WTC11 (cell line): ENCODE data around the gene MSL1.

Source experiments
- USF2 ChIP-seq: sonication (generic); formaldehyde crosslinking; IDR thresholded peaks from 2 replicates; pipeline ENCODE4 v1.8.1; 2023; ENCODE audit warnings: mild to moderate bottlenecking, missing genetic modification reagents, moderate library complexity
- TF ChIP-seq, protein P1 (sequence below): fragments of 200-600 bp; IDR thresholded peaks from 2 replicates; pipeline ENCODE4 v1.8.0; 2022; ENCODE audit warnings: antibody characterized with exemption

GRCh38 chr17:40098846-40099618 lies 22.7 kb upstream of the MSL1 start:
- peak; percentile 71 for TF ChIP-seq USF2 (CRISPR knock-in tag)
- TF ChIP-seq, protein P1, sequence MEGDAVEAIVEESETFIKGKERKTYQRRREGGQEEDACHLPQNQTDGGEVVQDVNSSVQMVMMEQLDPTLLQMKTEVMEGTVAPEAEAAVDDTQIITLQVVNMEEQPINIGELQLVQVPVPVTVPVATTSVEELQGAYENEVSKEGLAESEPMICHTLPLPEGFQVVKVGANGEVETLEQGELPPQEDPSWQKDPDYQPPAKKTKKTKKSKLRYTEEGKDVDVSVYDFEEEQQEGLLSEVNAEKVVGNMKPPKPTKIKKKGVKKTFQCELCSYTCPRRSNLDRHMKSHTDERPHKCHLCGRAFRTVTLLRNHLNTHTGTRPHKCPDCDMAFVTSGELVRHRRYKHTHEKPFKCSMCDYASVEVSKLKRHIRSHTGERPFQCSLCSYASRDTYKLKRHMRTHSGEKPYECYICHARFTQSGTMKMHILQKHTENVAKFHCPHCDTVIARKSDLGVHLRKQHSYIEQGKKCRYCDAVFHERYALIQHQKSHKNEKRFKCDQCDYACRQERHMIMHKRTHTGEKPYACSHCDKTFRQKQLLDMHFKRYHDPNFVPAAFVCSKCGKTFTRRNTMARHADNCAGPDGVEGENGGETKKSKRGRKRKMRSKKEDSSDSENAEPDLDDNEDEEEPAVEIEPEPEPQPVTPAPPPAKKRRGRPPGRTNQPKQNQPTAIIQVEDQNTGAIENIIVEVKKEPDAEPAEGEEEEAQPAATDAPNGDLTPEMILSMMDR, result no peak
